HCT116 (cell line): ENCODE measurements around the gene ZSWIM6. TPM values are rescaled to one million over a fixed set of nuclear protein-coding genes. Genes with fewer than 3 reads are reported as not detected.

Experiments
- EZH2 ChIP-seq: fragments of 200-600 bp; sonication (generic); IDR thresholded peaks from 2 replicates; pipeline ENCODE4 v1.6.1; 2017; ENCODE audit warnings: antibody characterized with exemption, mixed run types
- EZH2phosphoT487 ChIP-seq: fragments of 200-600 bp; IDR thresholded peaks from 2 replicates; pipeline ENCODE4 v1.6.1; 2018; ENCODE audit warnings: antibody characterized with exemption, borderline replicate concordance
- JUND ChIP-seq: IDR thresholded peaks from 2 replicates; pipeline ENCODE4 v1.6.1; 2012
- MAX ChIP-seq: IDR thresholded peaks from 2 replicates; pipeline ENCODE4 v1.6.1; 2012
- POLR2A ChIP-seq: IDR thresholded peaks from 2 replicates; pipeline ENCODE4 v1.7.0; 2011; ENCODE audit warnings: borderline replicate concordance; ENCODE audit not compliant: insufficient read depth, insufficient read length; ENCODE audit errors: extremely low read depth
- POLR2AphosphoS5 ChIP-seq: IDR thresholded peaks from 2 replicates; pipeline ENCODE4 v1.6.1; 2011; ENCODE audit warnings: mild to moderate bottlenecking, low read depth, low read length, moderate library complexity
- SRF ChIP-seq: IDR thresholded peaks from 2 replicates; pipeline ENCODE4 v1.6.1; 2012; ENCODE audit warnings: low read depth
- TCF7L2 ChIP-seq: IDR thresholded peaks from 2 replicates; pipeline ENCODE4 v1.7.0; 2011; ENCODE audit warnings: borderline replicate concordance, inconsistent platforms; ENCODE audit not compliant: insufficient read depth, insufficient read length; ENCODE audit errors: extremely low read depth
- ZNF274 ChIP-seq: fragments of 200-500 bp; sonication (Bioruptor generic); IDR thresholded peaks from 2 replicates; pipeline ENCODE4 v1.6.1; 2014; ENCODE audit warnings: mild to moderate bottlenecking, low read depth, low read length, inconsistent platforms
- total RNA-seq: library from RNA; stranded (reverse); gene quantifications from one replicate; pipeline ENCODE4 v1.2.1, GENCODE V29; 2021; ENCODE audit not compliant: unreplicated experiment
- TF ChIP-seq, protein P1 (sequence below), 3 experiments: fragments of 200-600 bp in 1 of 3; sonication (generic) in 1 of 3; IDR thresholded peaks in 2 of 3; conservative IDR thresholded peaks in 1 of 3; 2 replicates each; pipeline ENCODE4 v1.5.1; 2012 to 2017; ENCODE audit warnings: low read depth in 2 of 3, low read length in 2 of 3, antibody characterized with exemption in 1 of 3, borderline replicate concordance in 1 of 3, control low read depth in 1 of 3, mild to moderate bottlenecking in 1 of 3, mixed read lengths in 1 of 3, mixed run types in 1 of 3, moderate library complexity in 1 of 3; ENCODE audit not compliant: insufficient read depth in 1 of 3
- TF ChIP-seq, protein P2 (sequence below): IDR thresholded peaks from 2 replicates; pipeline ENCODE4 v1.6.1; 2011; ENCODE audit warnings: mild to moderate bottlenecking, low read length, moderate library complexity; ENCODE audit not compliant: insufficient replicate concordance; ENCODE audit errors: extremely low read depth

Gene ZSWIM6
- total RNA-seq, 1 experiment from 2014 or later: 7.4 TPM

GRCh38 chr5:61449804-61450492 is 117.9 kb downstream of the ZSWIM6 start (continued):
- TF ChIP-seq, protein P1, sequence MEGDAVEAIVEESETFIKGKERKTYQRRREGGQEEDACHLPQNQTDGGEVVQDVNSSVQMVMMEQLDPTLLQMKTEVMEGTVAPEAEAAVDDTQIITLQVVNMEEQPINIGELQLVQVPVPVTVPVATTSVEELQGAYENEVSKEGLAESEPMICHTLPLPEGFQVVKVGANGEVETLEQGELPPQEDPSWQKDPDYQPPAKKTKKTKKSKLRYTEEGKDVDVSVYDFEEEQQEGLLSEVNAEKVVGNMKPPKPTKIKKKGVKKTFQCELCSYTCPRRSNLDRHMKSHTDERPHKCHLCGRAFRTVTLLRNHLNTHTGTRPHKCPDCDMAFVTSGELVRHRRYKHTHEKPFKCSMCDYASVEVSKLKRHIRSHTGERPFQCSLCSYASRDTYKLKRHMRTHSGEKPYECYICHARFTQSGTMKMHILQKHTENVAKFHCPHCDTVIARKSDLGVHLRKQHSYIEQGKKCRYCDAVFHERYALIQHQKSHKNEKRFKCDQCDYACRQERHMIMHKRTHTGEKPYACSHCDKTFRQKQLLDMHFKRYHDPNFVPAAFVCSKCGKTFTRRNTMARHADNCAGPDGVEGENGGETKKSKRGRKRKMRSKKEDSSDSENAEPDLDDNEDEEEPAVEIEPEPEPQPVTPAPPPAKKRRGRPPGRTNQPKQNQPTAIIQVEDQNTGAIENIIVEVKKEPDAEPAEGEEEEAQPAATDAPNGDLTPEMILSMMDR (IDR thresholded peaks at IDR 0.05 in 2 of 3, conservative IDR thresholded peaks at IDR 0.05 in 1 of 3; ENCODE audit: borderline replicate concordance in 1 of 3, insufficient read depth in 1 of 3, low read depth in 2 of 3, low read length in 2 of 3): no peak
- peak; percentile 84 for TF ChIP-seq JUND
- no peak for TF ChIP-seq EZH2
- no peak for TF ChIP-seq POLR2A
- no peak; the same call in 1 of the 2 replicates for TF ChIP-seq SRF
- TF ChIP-seq, protein P2, sequence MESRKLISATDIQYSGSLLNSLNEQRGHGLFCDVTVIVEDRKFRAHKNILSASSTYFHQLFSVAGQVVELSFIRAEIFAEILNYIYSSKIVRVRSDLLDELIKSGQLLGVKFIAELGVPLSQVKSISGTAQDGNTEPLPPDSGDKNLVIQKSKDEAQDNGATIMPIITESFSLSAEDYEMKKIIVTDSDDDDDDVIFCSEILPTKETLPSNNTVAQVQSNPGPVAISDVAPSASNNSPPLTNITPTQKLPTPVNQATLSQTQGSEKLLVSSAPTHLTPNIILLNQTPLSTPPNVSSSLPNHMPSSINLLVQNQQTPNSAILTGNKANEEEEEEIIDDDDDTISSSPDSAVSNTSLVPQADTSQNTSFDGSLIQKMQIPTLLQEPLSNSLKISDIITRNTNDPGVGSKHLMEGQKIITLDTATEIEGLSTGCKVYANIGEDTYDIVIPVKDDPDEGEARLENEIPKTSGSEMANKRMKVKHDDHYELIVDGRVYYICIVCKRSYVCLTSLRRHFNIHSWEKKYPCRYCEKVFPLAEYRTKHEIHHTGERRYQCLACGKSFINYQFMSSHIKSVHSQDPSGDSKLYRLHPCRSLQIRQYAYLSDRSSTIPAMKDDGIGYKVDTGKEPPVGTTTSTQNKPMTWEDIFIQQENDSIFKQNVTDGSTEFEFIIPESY: no peak
- no peak for TF ChIP-seq EZH2phosphoT487
- peak; percentile 27 for TF ChIP-seq MAX
- TF ChIP-seq POLR2AphosphoS5: no peak
- TF ChIP-seq ZNF274: no peak
- no peak for TF ChIP-seq TCF7L2
